GM12875 (cell line): ENCODE results near the gene FOXJ1.

ENCODE experiments used
- H3K4me3 ChIP-seq: one replicate; pipeline ENCODE4 v1.5.1; 2011; ENCODE audit warnings: low read depth, low read length, control low read depth
- TF ChIP-seq, protein P1 (sequence below): IDR thresholded peaks from 2 replicates; pipeline ENCODE4 v1.5.1; 2011; ENCODE audit warnings: low read depth, mild to moderate bottlenecking, control low read depth, inconsistent platforms, low read length, moderate library complexity, borderline replicate concordance; ENCODE audit not compliant: insufficient read depth

Gene FOXJ1

DNA sequence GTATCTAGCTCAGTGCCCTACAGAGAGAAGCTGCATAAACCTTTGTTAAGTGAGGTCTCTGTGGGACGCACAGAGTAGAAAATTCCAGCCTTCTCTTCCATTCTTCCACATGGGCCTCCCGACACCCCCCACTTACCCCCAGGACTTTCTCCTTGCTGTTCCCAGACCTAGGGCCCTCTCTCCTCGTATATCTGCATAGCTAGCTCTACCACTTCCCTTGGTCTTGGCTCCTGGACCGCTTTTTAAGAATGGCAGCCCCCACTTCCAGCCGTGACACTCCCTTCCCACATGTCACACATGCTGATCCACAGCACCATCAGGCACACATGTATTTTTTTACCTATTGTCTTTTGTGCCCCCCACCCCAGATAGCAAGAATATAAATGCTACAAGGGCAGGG lies 16.7 kb upstream of the FOXJ1 start:
- TF ChIP-seq, protein P1, sequence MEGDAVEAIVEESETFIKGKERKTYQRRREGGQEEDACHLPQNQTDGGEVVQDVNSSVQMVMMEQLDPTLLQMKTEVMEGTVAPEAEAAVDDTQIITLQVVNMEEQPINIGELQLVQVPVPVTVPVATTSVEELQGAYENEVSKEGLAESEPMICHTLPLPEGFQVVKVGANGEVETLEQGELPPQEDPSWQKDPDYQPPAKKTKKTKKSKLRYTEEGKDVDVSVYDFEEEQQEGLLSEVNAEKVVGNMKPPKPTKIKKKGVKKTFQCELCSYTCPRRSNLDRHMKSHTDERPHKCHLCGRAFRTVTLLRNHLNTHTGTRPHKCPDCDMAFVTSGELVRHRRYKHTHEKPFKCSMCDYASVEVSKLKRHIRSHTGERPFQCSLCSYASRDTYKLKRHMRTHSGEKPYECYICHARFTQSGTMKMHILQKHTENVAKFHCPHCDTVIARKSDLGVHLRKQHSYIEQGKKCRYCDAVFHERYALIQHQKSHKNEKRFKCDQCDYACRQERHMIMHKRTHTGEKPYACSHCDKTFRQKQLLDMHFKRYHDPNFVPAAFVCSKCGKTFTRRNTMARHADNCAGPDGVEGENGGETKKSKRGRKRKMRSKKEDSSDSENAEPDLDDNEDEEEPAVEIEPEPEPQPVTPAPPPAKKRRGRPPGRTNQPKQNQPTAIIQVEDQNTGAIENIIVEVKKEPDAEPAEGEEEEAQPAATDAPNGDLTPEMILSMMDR = no peak
- no peak overlapping the region for H3K4me3 ChIP-seq

DNA sequence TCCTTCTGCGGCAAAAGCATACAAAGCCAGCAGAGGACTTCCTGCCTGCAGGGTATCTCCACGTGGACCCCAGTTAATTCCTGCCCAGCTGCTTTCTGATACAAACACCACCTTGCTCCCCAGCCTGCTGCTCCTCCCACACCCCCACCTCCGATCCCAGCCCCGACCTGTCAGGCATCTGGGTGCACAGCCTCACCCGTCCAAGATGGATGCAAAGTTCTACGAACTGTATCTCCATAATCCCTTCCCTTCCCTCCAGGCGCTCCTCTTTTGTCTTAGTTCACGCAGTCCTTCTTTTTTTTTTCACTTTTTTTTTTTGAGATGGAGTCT lies 15.6 kb upstream of the FOXJ1 start:
- H3K4me3 ChIP-seq = no peak overlapping the region
- TF ChIP-seq, protein P1 = no peak

DNA sequence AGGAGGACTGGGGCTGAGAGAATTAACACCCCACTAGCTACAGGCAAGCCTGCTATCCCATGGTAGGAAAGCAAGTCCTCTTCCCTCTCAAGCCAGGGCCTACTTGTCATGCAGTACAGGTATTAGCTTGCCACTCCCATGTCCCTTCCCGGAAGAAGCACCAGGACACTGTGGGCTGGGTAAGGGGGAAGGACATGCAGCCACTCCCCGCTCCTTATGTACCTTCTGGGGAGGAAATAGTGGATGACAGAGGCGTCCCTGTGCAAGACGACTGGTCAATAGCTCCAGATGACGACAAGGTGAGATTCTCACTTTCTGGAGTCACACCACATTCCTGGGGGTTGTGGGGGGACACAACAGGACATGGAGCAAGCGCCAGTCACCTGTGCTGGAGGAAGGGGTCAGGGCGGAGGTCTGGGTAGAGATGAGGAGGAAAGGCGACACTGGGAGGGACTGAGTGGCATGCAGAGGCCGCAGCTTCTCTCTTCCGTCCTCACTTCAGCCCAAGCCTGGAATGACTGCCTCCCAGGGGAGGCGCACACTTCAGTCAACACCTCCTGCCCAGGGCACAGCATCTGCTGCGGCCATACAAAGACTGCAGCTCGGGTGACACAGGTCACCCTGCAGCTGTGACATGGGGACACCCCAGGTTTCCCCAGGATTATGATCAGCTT lies 15.1 kb upstream of the FOXJ1 start:
- no peak overlapping the region for H3K4me3 ChIP-seq
- TF ChIP-seq, protein P1 = no peak

DNA sequence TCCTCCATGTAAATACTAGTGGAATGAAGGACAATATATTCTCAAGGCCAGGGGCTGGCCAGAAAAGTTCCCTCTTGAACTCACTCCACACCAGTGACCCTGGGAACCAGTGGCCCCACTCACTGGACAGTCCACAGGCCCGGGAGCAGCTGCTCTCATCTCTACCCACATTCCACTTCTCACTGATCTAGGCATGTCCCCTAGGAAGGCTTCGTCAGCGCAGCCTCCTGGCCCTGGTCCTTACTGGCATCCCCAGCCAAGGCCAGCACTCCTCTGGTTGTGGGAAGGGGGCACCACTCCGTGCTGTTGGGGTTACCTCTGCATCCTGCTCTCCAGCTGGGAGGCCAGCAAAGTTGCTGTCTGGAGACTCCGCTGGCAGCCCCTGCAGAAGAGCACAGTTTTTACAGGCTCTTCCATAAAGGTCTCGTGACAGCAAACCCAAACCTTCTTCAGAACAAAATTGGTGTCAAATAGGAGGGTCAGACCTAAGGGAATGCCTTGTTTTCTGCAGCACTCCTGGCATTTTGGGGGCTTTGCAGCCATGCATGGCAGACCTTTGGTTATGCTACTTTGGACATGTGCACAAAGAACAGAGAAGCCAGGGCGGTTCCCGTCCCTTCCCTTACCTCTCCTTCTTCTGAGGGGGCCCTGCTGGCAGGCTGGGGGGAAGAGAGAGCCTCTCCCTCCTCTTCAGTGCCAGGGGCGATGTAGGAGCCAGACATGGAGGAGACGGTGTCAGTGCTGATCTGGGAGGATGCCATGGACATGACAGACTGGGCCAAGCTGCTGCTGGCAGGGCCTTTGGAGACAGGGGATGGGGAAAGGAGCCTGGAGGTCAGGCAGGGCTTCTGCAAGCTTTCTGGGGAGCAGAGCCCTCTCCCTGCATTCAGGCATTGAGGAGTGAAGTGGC lies 14.1 kb upstream of the FOXJ1 start:
- H3K4me3 ChIP-seq = no peak overlapping the region
- TF ChIP-seq, protein P1 = no peak

DNA sequence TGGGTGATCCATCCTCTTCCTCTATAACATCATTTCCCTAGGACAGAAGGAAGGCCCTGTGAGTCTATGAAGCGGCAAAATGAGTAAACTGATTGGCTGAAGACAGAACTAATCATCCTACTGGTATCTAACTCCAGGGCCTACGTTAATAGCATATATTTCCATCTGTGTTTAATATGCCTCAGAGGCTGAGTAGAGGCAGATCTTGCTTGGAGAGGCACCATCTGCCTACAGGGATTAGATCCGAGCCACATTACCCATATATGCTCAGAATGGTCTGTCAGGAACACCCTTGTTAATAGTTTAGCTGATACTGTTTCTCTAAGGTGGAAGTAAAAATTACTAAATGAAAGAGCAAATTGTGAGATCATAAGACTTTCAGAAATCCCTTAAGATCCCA lies 13.2 kb upstream of the FOXJ1 start:
- no peak overlapping the region for H3K4me3 ChIP-seq
- TF ChIP-seq, protein P1 = no peak

DNA sequence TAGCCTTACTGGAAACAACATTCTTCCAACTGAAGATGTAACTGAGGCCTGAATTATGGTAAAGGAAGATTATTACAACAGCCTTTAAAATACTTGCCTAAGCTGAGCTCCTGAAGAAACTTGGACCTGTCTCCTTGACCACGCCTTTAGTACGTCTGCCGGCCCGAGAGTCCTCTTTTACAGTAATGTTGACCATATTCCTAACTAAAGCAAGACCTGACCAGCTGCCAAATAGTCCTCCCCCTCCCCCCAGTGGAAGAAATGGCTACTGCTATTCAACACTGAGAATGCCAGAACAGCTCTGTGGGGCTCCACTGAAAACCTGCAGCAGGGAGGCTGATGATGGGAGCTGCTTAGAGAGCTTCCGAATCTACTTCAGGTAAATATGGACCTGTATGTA lies 12.6 kb upstream of the FOXJ1 start:
- no peak overlapping the region for H3K4me3 ChIP-seq
- TF ChIP-seq, protein P1 = no peak

DNA sequence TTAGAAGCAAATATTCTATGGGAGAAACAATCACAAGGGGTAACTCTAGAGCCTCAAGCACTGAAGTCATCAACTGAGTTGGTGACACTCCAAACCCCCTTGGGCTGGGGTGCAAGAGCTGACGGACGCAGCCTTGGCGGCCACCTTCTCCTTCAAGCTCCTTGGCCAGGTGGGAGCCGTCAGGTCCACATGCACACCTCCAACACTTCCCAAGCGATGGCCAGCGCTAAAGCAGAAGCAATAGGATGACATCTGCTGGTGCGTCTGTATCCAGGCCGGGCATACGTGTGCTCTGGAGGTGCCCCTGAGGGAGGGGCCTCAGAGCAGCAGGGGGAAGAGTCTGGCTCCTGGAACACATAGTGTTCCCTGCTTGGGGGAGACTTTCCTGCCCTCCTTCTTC lies 12.2 kb upstream of the FOXJ1 start:
- TF ChIP-seq, protein P1 = no peak

More for the DNA sequence above, 12.2 kb upstream of the FOXJ1 start:
- no peak overlapping the region for H3K4me3 ChIP-seq
